GM19467 (cell line): ENCODE results near the gene MYH11.
"Not testable (repeated sequence)": the region's sequence is repeated elsewhere in the genome, so short reads cannot be mapped to it uniquely, and the experiment has no call there.

ENCODE experiments used
- ATAC-seq: cut with Tn5 transposase; IDR thresholded peaks from one replicate; pipeline ENCODE4 v1.9.1; 2021; ENCODE audit warnings: mild to moderate bottlenecking, moderate library complexity; ENCODE audit not compliant: unreplicated experiment

Gene MYH11

DNA sequence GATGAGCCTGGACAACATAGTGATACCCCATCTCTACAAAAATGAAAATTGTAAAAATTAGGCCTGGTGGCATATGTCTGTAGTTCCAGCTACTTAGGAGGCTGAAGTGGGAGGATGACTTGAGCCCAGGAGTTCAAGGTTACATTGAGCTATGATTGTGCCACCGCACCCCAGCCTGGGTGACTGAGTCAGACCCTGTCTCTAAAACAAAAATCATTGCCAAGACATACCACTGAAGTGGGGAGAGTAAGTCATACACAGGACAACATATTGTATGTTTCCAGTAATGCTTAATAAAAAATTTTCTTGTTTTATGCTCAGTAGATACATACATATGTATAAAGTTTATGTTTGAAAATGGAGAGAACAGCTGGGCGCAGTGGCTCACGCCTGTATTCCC lies 167.5 kb downstream of the MYH11 start:
- ATAC-seq, result no peak

DNA sequence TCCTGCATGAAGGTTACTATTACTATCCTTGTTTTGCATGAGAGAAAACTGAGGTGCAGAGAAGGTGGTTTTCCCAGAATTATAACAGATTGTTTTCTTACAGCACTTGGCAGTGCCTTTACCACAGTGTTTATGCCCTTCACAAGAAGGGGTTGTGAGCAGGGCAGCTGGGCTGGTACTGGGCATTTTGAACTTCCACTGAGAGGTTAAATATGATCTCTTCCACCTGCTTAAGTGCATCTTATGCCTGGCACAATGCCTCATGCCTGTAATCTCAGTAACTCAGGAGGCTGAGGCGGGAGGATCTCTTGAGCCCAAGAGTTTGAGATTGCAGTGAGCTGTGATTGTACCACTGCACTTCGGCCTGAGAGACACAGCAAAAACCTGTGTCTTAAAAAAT lies 170.5 kb downstream of the MYH11 start:
- no peak for ATAC-seq

DNA sequence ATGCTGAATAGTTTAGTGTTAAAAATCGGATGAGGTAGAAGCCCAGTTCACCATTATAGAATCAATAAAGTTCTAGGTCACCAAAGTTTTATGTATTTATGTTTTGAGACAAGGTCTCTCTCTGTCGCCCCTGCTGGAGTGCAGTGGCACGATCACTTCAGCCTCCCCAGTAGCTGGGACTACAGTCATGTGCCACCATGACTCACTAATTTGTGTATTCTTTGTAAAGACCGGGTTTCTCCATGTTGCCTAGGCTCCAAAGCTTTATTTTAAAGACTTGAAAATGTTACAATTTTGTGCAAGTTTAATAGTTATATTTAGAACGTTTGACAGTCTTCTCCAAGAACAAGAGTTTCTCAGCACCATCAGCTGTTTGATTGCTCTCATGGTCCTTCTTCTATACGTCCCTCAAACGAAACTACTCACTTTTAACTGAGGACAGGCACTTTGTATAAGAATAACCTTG lies 174.7 kb downstream of the MYH11 start:
- ATAC-seq, result no peak

DNA sequence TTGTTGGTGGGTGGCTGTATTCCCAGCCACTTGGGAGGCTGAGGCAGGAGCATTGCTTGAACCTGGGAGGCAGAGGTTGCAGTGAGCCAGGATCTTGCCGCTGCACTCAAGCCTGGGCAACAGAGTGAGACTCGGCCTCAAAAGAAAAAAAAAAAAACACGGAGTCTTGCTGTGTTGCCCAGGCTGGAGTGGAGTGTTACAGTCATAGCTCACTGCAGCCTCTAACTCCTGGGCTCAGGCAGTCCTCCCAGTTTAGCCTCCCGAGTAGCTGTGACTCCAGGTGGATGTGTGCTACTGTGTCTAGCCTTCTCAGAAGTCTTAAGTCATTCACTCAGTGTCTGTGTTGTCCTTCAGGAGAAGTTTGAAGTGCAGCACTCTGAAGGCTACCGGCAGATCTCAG lies 179.4 kb downstream of the MYH11 start:
- ATAC-seq, result no peak

DNA sequence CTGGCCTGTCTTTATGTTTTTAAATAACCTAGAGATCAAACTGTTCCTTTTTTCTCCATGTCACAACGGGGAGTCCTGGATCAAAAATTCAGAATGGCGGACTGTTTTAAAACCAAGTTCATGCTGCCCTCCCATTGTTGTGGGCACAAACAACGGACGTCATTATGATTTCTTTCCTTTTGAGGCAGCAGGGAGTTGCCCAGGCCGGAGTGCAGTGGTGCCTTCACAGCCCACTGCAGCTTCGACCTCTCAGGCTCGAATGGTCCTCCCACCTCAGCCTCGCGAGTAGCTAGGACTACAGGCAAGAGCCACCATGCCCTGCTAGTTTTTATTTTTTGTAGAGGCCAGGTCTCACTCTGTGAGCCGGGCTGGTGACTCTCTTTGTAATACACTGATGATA lies 180.3 kb downstream of the MYH11 start:
- ATAC-seq, result no peak

DNA sequence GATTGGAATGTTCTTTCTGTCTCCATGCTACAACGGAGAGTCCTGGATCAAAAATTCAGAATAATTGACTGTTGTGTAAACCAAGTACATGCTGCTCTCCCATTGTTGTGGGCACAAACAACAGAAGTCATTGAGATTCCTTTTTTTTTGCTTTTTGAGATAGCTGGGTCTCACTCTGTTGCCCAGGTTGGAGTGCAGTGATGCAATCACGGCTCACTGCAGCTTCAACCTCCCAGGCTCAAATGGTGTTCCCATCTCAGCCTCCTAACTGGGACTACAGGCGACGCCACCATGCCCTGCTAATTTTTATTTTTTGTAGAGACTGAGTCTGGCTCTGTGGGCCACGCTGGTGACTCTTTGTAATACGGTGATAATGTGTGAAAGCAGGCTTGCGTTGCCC lies 182.3 kb downstream of the MYH11 start:
- no peak for ATAC-seq

DNA sequence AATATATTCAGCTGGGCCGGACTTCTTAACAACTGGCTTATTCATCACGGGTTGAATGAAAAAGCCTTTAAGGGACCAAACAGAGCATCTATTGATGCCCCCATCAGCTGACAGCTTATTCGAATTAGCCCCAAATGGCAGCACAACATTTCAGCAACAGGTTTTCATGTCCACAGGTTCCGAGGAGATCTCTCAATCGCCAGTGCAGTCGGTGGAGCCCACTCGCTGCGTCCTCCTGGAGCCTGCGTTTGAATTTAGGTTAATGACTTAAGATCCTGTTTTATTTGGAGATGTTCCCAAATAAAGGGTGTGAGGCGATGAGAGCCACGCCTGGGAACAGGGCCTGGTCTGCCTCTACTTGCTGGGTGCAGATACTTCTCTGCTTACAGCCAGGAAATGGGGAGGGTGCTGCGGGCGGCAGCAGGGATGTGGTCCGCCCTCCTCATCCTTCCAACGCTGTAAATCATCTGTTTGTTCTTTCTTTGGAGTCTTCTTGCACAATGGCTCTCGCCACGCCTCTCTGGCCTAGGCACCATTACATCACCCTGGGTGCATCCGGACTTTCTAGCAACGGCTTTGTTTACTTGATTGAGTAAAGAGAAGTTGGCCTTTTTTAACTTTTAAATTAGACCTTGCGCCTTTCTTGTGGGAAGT lies 184.2 kb downstream of the MYH11 start:
- ATAC-seq, result no peak

DNA sequence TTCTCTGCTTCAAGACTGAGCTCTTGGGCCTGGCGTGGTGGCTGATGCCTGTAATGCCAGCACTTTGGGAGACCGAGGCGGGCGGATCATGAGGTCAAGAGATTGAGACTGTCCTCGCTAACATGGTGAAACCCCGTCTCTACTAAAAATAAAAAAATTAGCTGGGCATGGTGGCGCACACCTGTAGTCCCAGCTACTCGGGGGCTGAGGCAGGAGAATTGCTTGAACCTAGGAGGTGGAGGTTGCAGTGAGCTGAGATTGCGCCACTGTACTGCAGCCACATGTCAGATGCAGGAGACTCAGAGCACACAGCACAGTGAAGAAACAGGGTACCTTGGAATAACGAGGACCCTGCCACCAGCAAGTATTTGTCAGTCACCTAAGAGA lies 184.7 kb downstream of the MYH11 start:
- ATAC-seq, result not testable (repeated sequence)

DNA sequence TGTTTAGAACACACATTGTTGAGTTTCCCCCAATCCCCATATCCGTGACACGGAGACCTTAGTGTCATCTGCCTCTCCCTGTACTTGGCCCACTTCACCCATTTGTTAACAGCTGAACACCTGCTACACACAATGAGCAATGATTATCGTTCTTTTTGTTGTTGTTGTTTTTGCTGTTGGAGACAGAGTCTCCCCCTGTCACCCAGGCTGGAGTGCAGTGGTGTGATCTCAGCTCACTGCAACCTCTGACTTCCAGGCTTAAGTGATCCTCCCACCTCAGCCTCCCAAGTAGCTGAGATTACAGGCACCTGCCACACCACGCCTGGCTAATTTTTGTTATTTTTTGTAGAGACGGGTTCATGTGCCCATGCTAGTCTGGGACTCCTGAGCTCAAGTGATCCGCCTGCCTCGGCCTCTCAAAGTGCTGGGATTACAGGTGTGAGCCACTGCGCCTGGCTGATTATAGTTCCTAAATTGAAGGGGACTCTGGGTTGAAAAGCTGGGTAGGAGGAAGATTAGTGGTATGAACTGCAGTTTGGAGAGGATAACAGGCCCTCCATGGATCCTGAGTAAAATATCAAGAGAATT lies 185.2 kb downstream of the MYH11 start:
- no peak for ATAC-seq

DNA sequence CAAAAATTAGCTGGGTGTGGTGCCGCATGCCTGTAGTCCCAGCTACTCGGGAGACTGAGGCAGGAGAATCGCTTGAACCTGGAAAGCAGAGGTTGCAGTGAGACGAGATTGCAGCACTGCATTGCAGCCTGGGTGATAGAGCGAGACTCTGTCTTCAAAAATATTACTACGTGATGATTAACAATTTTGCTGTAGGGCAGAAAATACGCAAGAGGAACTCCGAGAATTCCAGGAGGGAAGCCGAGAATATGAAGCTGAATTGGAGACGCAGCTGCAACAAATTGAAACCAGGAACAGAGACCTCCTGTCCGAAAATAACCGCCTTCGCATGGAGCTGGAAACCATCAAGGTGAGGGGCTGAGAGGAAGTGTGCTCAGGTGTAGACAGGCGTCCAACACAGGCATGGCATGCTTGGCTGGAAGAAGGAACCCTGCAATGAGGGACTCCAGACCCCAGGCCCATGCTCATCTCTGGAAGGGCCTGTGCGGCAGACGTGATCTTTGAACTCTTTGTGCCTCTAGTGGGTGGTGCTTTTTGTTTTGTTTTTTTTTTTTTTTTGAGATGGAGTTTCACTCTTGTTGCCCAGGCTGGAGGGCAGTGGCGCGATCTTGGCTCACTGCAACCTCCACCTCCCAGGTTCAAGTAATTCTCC lies 189.6 kb downstream of the MYH11 start:
- ATAC-seq, result no peak

DNA sequence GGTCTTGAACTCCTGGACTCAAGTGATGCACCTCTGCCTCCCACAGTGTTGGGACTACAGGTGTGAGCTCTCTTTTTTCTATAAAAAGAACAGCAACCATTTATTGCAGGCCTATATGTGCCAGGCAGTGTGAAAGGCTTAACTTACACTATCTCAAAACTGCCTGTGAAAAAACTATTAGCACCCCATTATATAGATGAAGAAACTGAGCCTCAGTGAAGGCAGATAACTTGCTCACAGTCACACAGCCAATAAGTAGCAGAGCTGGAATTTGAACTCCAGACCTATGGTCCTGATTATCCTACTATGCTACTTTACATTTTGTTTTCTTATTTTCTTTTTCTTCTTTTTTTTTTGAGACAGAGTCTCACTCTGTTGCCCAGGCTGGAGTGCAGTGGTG lies 191.7 kb downstream of the MYH11 start:
- ATAC-seq, result no peak

DNA sequence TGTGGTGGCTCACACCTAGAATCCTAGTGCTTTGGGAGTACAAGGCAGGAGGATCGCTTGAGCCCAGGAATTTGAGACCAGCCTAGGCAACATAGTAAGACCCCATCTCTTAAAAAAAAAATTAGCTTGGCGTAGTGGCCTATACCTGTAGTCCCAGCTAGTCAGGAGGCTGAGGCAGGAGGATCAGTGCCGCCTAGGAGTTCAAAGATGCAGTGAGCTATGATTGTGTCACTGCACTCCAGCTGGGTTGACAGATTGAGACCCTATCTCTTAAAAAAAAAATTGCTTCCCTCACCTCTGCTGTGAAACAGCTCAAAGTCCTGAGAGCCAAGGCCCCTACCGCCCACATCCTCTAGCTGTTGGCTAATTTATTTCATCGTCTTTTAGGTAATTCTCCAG lies 196.6 kb downstream of the MYH11 start:
- ATAC-seq, result no peak

DNA sequence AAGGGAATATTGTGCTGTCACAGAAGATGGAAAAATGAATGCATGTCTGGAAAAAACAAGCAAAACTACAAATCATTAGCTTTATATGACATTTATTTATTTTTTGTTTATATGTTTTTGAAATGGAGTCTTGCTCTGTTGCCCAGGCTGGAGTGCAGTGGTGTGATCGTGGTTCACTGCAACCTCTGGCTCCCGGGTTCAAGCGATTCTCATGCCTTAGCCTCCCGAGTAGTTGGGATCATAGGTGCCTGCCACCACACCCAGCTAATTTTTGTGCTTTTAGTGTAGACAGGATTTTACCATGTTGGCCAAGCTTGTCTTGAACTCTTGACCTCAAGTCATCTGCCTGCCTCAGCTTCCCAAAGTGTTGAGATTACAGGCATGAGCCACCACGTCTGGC lies 198.3 kb downstream of the MYH11 start:
- ATAC-seq, result no peak

DNA sequence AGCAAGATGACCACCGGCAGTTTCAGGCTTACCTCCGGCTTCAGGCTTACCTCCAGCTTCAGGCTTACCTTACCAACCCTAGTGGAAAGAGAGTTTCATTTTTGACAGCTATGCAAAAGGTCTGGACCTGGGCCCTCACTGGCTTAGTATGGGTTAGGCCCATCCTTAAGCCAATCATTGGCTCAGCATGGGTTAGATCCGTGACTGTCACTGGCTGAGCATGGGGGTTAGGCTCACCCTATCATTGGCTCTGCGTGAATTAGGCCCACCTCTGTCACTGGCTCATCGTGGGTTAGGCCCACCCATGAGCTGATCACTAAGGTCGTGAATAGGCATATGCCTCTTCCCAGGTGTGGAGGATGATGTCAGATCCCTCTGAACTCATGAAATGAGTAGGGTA lies 198.7 kb downstream of the MYH11 start:
- no peak for ATAC-seq

DNA sequence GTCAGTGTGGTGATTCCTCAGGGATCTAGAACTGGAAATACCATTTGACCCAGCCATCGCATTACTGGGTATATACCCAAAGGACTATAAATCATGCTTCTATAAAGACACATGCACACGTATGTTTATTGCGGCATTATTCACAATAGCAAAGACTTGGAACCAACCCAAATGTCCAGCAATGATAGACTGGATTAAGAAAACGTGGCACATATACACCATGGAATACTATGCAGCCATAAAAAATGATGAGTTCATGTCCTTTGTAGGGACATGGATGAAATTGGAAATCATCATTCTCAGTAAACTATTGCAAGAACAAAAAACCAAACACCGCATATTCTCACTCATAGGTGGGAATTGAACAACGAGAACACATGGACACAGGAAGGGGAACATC lies 201.3 kb downstream of the MYH11 start:
- ATAC-seq, result not testable (repeated sequence)

DNA sequence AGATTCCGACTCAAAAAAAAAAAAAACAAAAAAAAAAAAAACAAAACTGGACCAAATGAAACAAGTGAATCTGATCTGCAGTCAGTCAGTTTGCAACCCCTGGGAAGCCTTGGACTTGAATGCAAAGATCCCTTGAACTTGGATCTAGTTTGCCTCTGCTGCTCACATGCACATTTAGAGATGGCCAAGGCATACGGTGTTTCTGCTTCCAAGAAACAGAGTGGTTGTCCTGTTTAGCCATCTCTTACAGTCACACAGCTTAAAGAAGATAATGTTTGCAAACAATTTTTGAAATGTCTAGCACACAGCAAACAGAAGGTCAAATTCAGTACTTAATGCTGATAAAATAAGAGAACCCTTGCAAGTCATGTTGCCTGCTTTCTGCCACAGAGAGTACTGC lies 202.2 kb downstream of the MYH11 start:
- no peak for ATAC-seq

DNA sequence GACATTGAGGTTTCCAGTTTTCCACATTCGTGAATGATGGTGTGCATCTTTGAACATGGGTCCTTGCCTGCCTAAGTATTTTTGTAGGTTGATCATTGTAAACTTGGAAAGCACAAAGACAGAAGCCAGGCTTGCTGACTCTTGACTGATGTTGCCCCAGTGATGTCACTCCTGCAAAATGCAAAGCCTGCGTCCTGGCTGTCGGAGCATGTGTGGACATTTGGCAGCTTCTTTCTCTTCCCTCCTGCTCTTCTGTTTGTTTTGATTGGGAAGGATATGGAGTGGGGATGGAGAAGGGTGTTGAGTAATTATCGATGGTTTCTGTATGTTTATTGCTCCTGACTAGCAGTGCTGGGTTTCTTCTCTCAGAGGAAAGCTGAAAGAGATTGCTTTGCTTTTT lies 203.6 kb downstream of the MYH11 start:
- no peak for ATAC-seq
